ENCODE measurements around the gene SIRPB2. TPM values are rescaled to one million over a fixed set of nuclear protein-coding genes. Genes with fewer than 3 reads are reported as not detected.
A peak's percentile ranks its signal among the peaks of the same experiment; 100 is the strongest.

Gene SIRPB2
- total RNA-seq (1 to 10 TPM; 2.6 to 5.4 (median 4.9) TPM), polyA plus RNA-seq (1.8 TPM)
- long read RNA-seq, donor 1 = 0 reads
- long read RNA-seq, donor 2 = 0 reads
- long read RNA-seq, donor 3, partial matches to known transcripts = 0 of 1 reads
- long read RNA-seq, donor 3, other reads (novel, unspliced or antisense) = 1 of 1 reads
- long read RNA-seq, donor 4 = 0 reads

DNA sequence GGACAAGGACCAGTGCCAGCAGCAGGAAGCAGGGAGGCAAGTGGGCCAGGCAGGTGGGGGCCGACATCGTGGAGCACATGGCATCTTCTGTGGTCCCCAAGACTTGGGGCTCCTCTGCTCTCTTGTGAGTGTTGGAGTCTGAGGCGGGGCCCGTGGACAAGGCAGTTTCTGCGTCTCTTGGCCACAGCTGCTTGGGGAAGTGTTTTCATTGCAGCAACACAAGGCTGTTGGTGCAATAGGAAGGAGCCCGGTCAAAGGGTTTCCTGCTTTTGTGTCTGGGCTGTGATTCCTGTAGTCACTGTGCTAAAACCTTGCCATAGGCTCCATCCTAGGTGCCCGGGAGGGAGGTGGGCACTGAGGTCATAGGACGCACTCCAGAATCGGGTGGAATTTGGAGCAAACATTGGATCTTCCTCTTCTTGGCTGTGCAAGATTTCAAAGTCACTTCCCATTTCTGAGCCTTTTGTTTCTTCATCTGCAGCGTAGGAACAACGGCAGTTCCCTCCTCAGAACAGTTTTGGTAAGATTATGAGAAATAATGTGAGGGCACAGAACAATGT is at the start of gene SIRPB2:
SIRPB2 (minus strand) TSS at position 140 of the 560 bp plus-strand sequence; CDS start at position 79, 61 bp downstream.
- ATAC-seq (peak; percentile 85 to 91), DNase-seq (peak; percentile 55 to 77 (median 75))
- Histone ChIP-seq H3K27ac (ENCODE audit: low read length) (peak within 1 kb of the TSS; percentile 28), H3K4me3 (ENCODE audit: low read length) (peak within 1 kb of the TSS; percentile 17), H3K4me1 (ENCODE audit: control insufficient read depth, insufficient read depth, low read length) (no peaks in the 10 kb centered on the region), H3K9me3 (ENCODE audit: control insufficient read depth, low read length) (no peaks in the 10 kb centered on the region), H3K27me3 (ENCODE audit: control insufficient read depth, insufficient read depth) (no peaks in the 10 kb centered on the region)
- intact Hi-C loops (cut with DNase I) = no loop called here
- 50% methylated on average over 11 of the region's 11 CpGs for WGBS

DNA sequence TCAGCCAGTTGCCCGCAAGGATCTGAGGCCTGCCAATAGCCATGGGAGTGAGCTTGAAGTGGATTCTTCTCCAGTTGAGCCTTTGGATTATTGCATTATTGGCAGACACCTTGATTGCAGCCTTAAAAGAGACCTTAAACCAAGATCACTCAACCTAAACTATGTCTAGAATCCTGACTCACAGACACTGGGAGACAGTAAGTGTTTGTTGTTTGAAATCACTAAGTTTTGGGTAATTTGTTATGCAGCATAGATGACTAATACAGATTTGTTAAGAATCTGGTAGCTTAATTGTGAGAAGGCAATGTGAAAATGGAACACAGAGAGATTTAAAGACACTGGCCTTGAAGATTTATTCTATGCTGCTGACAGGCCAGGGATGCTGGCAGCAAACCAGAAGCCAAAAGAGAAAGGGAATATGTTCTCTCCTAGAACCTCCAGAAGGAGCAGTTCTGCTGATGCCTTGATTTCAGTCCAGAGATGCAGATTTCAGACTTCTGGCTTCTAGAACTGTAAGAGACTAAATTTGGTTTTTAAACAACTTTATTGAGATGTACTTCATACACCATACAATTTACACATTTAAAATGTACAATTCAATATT is 48.7 kb upstream of the SIRPB2 start:
- Histone ChIP-seq H3K9me3 (ENCODE audit: control insufficient read depth, low read length) (no peaks in the 10 kb centered on the region), H3K4me3 (ENCODE audit: low read length) (no peak overlapping the region), H3K27ac (ENCODE audit: low read length) (no peak overlapping the region), H3K27me3 (ENCODE audit: control insufficient read depth, insufficient read depth) (no peaks in the 10 kb centered on the region), H3K4me1 (ENCODE audit: control insufficient read depth, insufficient read depth, low read length) (no peaks in the 10 kb centered on the region)
- no peak for DNase-seq
- intact Hi-C loops (cut with DNase I) = no loop called here
- no peak for ATAC-seq
- 96% methylated on average over 1 of the region's 1 CpG for WGBS

DNA sequence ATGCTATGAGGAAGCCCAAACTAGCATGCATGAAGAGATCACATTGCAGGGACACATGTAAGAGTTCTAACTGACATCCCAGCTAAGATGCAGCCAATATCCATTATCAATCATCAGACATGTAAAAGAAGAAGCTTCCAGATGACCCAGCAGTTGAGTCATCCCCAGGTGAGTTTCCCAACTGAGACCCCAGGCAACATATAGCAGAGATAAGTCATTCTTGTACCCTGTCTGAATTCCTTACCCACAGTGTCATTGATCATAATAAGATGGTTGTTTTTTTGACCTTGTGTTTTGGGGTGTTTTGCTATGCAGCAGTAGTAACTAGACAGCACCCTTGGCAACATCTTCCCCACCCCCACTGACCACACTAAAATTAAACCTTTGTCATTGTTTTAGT is 47.4 kb upstream of the SIRPB2 start:
- DNase-seq (no peak), ATAC-seq (no peak)
- no peaks in the 10 kb centered on the region for H3K4me1 ChIP-seq (ENCODE audit: control insufficient read depth, insufficient read depth, low read length)
- H3K27ac ChIP-seq (ENCODE audit: low read length) = no peak overlapping the region
- H3K27me3 ChIP-seq (ENCODE audit: control insufficient read depth, insufficient read depth) = no peaks in the 10 kb centered on the region
- H3K4me3 ChIP-seq (ENCODE audit: low read length) = no peak overlapping the region
- H3K9me3 ChIP-seq (ENCODE audit: control insufficient read depth, low read length) = no peaks in the 10 kb centered on the region
- intact Hi-C loops (cut with DNase I) = no loop called here

DNA sequence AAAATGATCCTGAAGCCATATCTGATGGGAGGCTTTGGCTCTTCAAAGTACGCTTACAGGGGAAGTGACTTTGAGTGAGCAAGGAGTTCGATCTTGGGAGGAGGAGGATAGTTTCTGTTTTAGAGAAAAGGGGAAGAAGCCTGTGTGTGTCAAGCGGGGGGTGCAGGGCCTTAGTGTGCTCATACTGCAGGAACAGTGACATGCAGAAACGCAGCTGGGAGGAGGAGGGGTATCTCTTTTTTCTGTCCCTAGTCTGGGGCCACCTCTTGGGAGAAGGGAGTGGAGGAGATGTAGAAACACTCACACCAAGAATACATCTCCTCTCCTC is 46.5 kb upstream of the SIRPB2 start:
- WGBS = 54% methylated on average over 4 of the region's 4 CpGs
- no peak overlapping the region for H3K4me3 ChIP-seq (ENCODE audit: low read length)
- no peaks in the 10 kb centered on the region for H3K27me3 ChIP-seq (ENCODE audit: control insufficient read depth, insufficient read depth)
- H3K9me3 ChIP-seq (ENCODE audit: control insufficient read depth, low read length) = no peaks in the 10 kb centered on the region
- ATAC-seq = peak; percentile 63 to 79
- no peaks in the 10 kb centered on the region for H3K4me1 ChIP-seq (ENCODE audit: control insufficient read depth, insufficient read depth, low read length)
- intact Hi-C loops (cut with DNase I) = no loop called here
- peak; percentile 29 to 71 (median 69) for DNase-seq
- no peak overlapping the region for H3K27ac ChIP-seq (ENCODE audit: low read length)

DNA sequence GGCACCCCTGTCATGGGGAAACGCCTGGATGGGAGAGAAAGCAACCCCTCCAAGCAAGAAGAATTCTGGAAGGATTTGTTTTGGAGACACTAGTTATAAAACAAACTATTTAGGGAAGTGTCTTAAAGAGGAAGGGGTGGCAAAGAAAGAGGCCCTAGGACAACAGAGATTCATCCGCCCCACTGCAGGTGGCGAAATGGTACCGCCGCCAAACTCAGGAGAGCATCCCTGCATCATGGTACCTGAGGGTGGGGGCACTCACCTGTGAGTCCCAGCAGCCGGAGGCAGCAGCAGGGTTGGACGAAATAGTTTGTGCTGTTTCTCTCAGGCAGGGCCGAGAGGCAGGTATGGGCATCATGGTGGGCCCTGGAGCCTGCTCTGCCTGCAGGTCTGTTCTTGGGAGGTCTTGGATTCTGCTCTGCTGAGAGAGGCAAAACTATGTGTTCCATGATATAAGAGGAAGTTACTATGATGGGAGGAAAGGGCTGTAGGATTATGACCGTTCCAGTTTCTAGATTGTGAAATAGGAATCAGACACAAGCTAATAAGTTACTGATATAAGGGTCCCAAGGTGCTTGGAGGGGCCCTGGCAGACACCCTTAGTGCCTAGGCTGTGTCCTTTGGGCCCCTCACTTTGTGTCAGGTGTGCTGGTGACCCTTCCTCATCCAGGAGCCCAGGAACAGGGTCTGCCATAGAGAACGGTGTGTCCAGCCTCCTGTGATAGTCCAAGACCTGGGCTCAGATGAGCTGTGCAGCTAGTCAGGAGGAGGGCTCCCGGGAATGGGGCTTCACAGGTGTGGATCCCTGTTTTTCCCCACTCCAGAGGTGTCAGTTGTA is 45.9 kb upstream of the SIRPB2 start:
- H3K9me3 ChIP-seq (ENCODE audit: control insufficient read depth, low read length) = no peaks in the 10 kb centered on the region
- H3K27me3 ChIP-seq (ENCODE audit: control insufficient read depth, insufficient read depth) = no peaks in the 10 kb centered on the region
- peak overlapping the region; percentile 46 for H3K27ac ChIP-seq (ENCODE audit: low read length)
- H3K4me1 ChIP-seq (ENCODE audit: control insufficient read depth, insufficient read depth, low read length) = no peaks in the 10 kb centered on the region
- DNase-seq (peak in 2 of 3 donors; percentile 51 to 55), ATAC-seq (peak; percentile 47 to 52)
- intact Hi-C loops (cut with DNase I) = no loop called here
- no peak overlapping the region for H3K4me3 ChIP-seq (ENCODE audit: low read length)
- WGBS = 69% methylated on average over 11 of the region's 11 CpGs

DNA sequence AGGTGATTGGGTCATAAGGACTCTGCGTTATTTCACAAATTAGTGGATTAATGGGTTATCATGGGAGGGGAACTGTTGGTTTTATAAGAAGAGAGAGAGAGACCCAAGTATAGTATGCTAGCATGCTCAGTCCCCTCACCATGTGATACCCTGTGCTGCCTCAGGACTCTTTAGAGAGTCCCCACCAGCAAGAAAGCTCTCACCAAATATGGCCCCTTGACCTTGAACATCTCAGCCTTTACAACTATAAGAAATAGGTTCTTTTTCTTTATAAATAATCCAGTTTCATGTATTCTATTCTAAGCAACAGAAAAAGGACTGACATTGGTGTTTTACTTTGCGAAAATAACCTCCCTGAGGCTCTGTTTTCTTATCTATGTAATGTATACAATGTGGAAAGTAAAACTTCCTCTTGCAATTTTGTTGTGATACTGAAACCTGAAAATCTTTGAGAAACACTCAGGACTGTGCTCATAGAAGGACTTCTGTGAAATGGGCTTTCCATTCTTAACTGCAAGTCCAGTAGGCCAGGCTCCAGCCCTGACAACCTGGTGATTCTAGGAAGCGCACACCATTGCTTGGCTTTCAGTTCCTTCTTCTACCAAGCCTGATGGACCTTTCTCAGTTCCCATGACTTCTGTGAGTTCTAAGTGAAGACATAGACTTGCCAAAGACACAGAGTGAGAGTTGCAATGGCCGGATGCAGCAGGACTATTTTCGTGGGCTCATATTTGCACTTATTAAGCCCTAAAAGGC is 44.4 kb upstream of the SIRPB2 start:
- intact Hi-C loops (cut with DNase I) = no loop called here
- DNase-seq (peak in 2 of 3 donors; percentile 17 to 51), ATAC-seq (peak; percentile 30 to 42)
- no peaks in the 10 kb centered on the region for H3K27me3 ChIP-seq (ENCODE audit: control insufficient read depth, insufficient read depth)
- no peaks in the 10 kb centered on the region for H3K4me1 ChIP-seq (ENCODE audit: control insufficient read depth, insufficient read depth, low read length)
- no peak overlapping the region for H3K4me3 ChIP-seq (ENCODE audit: low read length)
- no peak overlapping the region for H3K27ac ChIP-seq (ENCODE audit: low read length)
- 78% methylated on average over 5 of the region's 5 CpGs for WGBS
- no peaks in the 10 kb centered on the region for H3K9me3 ChIP-seq (ENCODE audit: control insufficient read depth, low read length)

DNA sequence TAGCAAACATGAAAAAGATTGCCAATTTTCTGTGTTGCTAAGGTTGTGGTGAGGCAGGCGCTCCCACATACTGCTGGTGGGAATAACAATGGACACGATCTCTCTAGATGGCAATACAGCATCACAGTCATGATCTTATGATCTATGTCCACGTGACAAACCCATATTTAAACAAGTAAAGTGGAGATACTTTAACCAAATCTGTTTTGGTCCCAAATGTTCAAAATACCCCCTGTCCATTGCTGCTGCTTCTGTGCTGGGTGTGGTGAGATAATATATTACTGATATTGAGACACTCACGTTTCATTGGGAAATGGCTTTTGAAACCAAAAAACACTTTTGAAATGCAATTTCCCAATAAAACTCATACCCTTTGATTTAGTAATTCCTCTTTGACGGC is 43.3 kb upstream of the SIRPB2 start:
- DNase-seq (no peak), ATAC-seq (no peak)
- no peaks in the 10 kb centered on the region for H3K27me3 ChIP-seq (ENCODE audit: control insufficient read depth, insufficient read depth)
- H3K9me3 ChIP-seq (ENCODE audit: control insufficient read depth, low read length) = no peaks in the 10 kb centered on the region
- intact Hi-C loops (cut with DNase I) = no loop called here
- 66% methylated on average over 5 of the region's 5 CpGs for WGBS
- no peak overlapping the region for H3K4me3 ChIP-seq (ENCODE audit: low read length)
- H3K27ac ChIP-seq (ENCODE audit: low read length) = no peak overlapping the region
- H3K4me1 ChIP-seq (ENCODE audit: control insufficient read depth, insufficient read depth, low read length) = no peaks in the 10 kb centered on the region

DNA sequence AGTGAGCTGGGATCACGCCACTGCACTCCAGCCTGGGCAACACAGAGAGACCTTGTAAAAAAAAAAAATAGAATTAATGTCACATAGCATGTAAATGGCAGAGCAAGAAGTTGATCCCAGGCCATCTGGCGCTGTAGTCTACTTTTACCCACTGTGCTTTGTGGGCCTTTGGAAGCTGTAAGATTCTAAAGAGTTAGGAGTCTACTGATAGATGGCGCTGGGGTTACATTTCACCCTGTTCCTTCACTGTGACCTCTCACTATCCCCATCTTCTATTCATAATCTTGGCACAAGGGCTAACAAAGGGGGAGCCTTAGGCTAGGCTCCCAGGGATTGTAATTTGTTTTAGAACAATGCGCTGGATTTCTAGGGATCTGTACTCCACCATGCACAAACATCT is 41.8 kb upstream of the SIRPB2 start:
- WGBS = 84% methylated on average over 4 of the region's 4 CpGs
- no peak for DNase-seq
- Histone ChIP-seq H3K27ac (ENCODE audit: low read length) (no peak overlapping the region), H3K27me3 (ENCODE audit: control insufficient read depth, insufficient read depth) (no peaks in the 10 kb centered on the region), H3K4me3 (ENCODE audit: low read length) (no peak overlapping the region), H3K9me3 (ENCODE audit: control insufficient read depth, low read length) (no peaks in the 10 kb centered on the region), H3K4me1 (ENCODE audit: control insufficient read depth, insufficient read depth, low read length) (no peaks in the 10 kb centered on the region)
- intact Hi-C loops (cut with DNase I) = no loop called here
- no peak for ATAC-seq

DNA sequence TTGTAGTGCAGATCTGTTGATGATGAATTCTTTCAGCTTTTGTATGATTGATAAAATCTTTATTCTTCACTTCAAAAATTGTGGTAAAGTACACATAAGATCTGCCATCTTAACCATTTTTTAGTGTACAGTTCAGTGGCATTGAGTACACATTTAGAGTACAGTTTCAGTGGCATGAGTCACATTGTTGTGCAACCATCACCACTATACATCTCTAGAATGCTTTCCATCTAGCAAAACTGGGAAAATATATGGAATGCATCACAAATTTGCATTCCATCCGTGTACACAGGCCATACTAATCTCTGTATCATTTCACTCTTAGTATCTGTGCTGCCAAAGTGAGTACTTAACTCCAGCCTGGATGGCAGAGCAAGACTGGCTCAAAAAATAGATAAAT is 37.6 kb upstream of the SIRPB2 start:
- intact Hi-C loops (cut with DNase I) = no loop called here

DNA sequence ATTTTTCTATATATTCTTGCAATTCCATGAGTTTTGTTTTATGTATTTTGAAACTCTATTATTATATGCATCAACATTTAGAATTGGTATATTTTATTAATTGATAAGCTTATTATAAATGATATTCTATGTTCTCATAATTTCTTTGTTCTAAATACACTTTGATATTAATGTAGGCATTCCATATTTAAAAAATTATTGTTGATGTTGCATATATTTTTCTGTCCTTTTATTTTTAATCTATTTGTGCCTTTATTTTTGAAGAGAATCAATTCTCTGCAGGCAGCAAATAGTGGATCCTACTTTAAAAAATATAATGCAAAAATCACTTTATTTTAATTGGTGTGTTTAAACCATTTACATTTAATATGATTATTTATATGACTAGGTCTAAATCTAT is 36.7 kb upstream of the SIRPB2 start:
- no peaks in the 10 kb centered on the region for H3K27me3 ChIP-seq (ENCODE audit: control insufficient read depth, insufficient read depth)
- ATAC-seq = no peak
- intact Hi-C loops (cut with DNase I) = no loop called here

More for the DNA sequence above, 37.6 kb upstream of the SIRPB2 start:
- no peaks in the 10 kb centered on the region for H3K27me3 ChIP-seq (ENCODE audit: control insufficient read depth, insufficient read depth)
- no peak overlapping the region for H3K27ac ChIP-seq (ENCODE audit: low read length)
- H3K4me3 ChIP-seq (ENCODE audit: low read length) = no peak overlapping the region
- 11% methylated on average over 1 of the region's 1 CpG for WGBS
- no peaks in the 10 kb centered on the region for H3K4me1 ChIP-seq (ENCODE audit: control insufficient read depth, insufficient read depth, low read length)
- ATAC-seq (no peak), DNase-seq (no peak)
- H3K9me3 ChIP-seq (ENCODE audit: control insufficient read depth, low read length) = no peaks in the 10 kb centered on the region

DNA sequence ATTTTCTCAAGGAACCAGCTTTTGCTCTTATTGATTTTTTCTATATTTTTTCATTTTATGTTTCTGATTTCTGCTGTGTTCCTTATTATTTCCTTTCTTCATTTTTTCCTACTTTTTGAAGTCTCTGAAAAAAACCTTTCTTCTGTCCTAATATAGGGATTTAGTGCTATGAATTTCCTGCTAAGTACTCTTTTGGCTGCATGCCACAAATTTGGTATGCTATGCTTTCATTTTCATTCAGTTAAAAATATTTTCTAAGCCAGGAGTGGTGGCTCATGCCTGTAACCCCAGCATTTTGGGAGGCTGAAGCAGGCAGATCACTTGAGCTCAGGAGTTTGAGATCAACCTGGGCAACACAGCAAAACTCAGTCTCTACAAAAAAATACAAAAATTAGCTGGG is 35.7 kb upstream of the SIRPB2 start:
- intact Hi-C loops (cut with DNase I) = no loop called here
- DNase-seq = no peak
- no peak overlapping the region for H3K27ac ChIP-seq (ENCODE audit: low read length)

More for the DNA sequence above, 36.7 kb upstream of the SIRPB2 start:
- no peaks in the 10 kb centered on the region for H3K9me3 ChIP-seq (ENCODE audit: control insufficient read depth, low read length)
- DNase-seq = no peak
- H3K4me1 ChIP-seq (ENCODE audit: control insufficient read depth, insufficient read depth, low read length) = no peaks in the 10 kb centered on the region
- no peak overlapping the region for H3K4me3 ChIP-seq (ENCODE audit: low read length)
- H3K27ac ChIP-seq (ENCODE audit: low read length) = no peak overlapping the region

More for the DNA sequence above, 35.7 kb upstream of the SIRPB2 start:
- ATAC-seq = no peak
- no peaks in the 10 kb centered on the region for H3K4me1 ChIP-seq (ENCODE audit: control insufficient read depth, insufficient read depth, low read length)
- no peaks in the 10 kb centered on the region for H3K9me3 ChIP-seq (ENCODE audit: control insufficient read depth, low read length)
- H3K27me3 ChIP-seq (ENCODE audit: control insufficient read depth, insufficient read depth) = no peaks in the 10 kb centered on the region
- no peak overlapping the region for H3K4me3 ChIP-seq (ENCODE audit: low read length)
